ENCODE data around the gene GSTM2.

The GSTM2 gene

GRCh38 chr1:109629372-109630030 is 38.4 kb upstream of the GSTM2 start:
- DNase-seq (ENCODE audit: low spot score): no peak

GRCh38 chr1:109630081-109630897 is 37.6 kb upstream of the GSTM2 start:
- no peak for DNase-seq (ENCODE audit: low spot score)

- DNase-seq (ENCODE audit: low spot score): no peak
Measured at GRCh38 chr1:109630898-109631512, 36.9 kb upstream of the GSTM2 start.

- DNase-seq (ENCODE audit: low spot score): no peak
Measured at GRCh38 chr1:109631513-109632505, 36.0 kb upstream of the GSTM2 start.

GRCh38 chr1:109632671-109633346 is 35.0 kb upstream of the GSTM2 start:
- no peak for DNase-seq (ENCODE audit: low spot score)

- DNase-seq (ENCODE audit: low spot score): no peak
Measured at GRCh38 chr1:109634292-109634691, 33.6 kb upstream of the GSTM2 start.

GRCh38 chr1:109634771-109635750 is 32.8 kb upstream of the GSTM2 start:
- DNase-seq (ENCODE audit: low spot score): no peak

- DNase-seq (ENCODE audit: low spot score): no peak
Measured at GRCh38 chr1:109635862-109636200, 32.0 kb upstream of the GSTM2 start.

GRCh38 chr1:109636201-109636952 is 31.5 kb upstream of the GSTM2 start:
- DNase-seq (ENCODE audit: low spot score): no peak

- no peak for DNase-seq (ENCODE audit: low spot score)
Measured at GRCh38 chr1:109637446-109637845, 30.4 kb upstream of the GSTM2 start.

- no peak for DNase-seq (ENCODE audit: low spot score)
Measured at GRCh38 chr1:109639063-109639840, 28.6 kb upstream of the GSTM2 start.

GRCh38 chr1:109639841-109640184 is 28.0 kb upstream of the GSTM2 start:
- no peak for DNase-seq (ENCODE audit: low spot score)

- DNase-seq (ENCODE audit: low spot score): peak; percentile 69
Measured at GRCh38 chr1:109640285-109640865, 27.5 kb upstream of the GSTM2 start.

GRCh38 chr1:109641078-109641740 is 26.6 kb upstream of the GSTM2 start:
- no peak for DNase-seq (ENCODE audit: low spot score)

- no peak for DNase-seq (ENCODE audit: low spot score)
Measured at GRCh38 chr1:109641861-109642260, 26.0 kb upstream of the GSTM2 start.

GRCh38 chr1:109642626-109643025 is 25.2 kb upstream of the GSTM2 start:
- no peak for DNase-seq (ENCODE audit: low spot score)

GRCh38 chr1:109643385-109644230 is 24.2 kb upstream of the GSTM2 start:
- peak; percentile 85 for DNase-seq (ENCODE audit: low spot score)

Measured in LoVo (cell line).